Measurements from ENCODE around the gene RAD21L1.
"Not testable (repeated sequence)": the region's sequence is repeated elsewhere in the genome, so short reads cannot be mapped to it uniquely, and the experiment has no call there.

RAD21L1 gene

DNA sequence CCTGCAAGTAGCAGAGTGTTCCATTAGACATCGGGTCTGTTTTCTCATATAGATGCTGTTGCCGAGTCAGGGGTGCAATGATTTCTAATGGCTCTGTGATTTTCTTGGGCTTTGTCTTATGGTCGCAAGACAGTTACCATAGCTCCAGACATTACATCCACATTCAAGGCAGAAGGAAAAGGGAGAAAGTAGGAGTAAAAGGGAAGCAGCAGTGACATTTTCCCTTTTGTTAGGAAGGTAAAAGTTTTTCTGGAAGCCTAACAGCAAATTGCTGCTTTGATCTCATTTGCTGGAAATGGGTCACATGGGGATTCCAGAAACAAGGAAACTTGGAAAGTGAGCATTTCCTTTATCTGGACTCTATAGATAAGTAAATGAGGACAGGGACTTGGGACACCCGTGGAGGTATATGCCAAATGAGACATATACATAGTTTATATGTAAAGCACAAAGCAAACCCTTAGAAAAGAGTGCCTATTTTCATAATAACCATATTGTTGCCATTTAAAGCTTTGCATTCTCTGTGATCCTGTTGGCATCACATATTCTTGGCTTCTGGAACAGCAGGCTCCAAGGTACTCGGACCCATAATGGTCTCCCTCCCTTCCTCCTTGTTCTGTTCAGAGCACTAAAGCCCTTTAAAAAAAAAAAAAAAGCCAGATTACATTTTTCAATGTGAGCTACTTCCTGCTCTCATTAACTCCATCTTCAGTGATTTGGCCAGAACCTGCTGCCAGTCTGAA lies 22.9 kb upstream of the RAD21L1 start, which contains the start of gene C20orf202:
C20orf202 (plus strand) TSS at position 693 of the 743 bp plus-strand sequence. CDS start 132 bp downstream, outside the sequence.
- no peak for DNase-seq

DNA sequence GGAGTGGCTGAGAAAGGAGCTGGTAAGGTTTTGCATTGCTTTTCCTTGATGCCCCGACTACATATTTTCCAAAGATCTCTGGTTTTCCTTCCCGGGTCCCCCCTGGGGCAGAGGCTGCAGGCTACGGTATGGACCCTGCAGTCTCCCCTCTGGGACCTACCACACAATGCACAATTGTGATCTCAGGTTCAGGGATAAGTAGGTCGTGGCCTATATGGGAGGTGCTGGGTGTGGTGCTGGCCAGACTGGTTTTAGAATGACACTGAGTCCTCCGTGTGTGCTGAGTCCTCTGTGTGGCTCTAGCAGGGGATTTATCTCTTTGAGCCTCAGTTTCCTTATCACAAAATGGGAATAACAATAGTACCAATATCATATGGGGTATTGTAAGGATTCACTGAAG lies 22.2 kb upstream of the RAD21L1 start:
- DNase-seq = no peak

DNA sequence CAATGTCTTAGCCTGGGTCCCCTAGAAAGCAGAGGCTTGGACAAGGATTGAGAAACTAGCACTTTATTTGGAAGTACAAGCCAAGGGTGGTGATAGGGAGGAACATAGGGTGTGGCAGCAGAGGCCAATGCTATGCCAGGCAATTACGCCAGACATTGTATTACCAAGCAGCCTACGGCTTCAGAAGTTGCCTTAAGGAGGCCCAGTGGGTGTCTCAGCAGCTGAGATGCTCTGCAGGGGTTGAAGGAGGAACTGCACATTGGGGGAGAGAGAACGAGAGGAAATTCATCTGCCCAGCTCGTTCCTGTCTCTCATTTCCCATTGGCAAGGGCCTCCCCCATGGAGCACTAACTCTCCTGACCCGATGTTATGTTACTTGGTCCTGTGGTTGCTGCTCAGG lies 21.7 kb upstream of the RAD21L1 start:
- DNase-seq = no peak

DNA sequence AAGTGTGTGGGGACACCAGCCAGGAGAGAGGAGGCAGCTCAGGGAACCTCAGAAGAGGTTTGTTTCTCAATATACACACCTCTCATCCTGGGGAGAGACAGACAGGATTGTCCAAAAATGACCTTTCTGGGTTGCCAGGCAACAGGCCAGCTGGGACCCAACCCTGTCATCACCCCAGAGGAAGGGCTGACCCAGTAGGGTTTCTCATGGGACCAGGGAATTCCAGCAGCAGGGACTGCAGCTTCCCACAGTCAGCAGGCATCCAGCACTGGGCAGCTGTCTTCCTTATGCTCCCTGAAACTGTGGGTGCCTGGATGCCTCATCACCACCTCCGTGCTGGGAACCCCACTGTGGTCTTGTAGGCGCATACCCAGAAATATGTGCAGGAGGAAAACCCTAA lies 21.3 kb upstream of the RAD21L1 start:
- DNase-seq = no peak

DNA sequence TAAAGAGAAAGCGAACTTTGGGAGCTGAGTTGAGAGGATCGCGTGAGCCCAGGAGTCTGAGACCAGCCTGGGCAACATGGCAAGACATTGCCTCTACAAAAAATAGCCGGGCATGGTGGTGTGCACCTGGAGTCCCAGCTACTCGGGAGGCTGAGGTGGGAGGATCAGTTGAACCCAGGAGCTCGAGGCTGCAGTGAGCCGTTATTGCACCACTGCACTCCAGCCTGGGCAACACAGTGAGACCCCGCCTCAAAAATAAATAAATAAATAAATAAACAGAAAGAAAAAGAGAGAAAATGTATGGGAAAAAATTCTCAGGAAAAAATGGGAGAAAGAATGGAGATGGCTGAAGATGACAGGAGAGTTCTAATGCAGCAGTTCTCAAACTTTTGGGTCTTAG lies 20.0 kb upstream of the RAD21L1 start:
- no peak for DNase-seq

DNA sequence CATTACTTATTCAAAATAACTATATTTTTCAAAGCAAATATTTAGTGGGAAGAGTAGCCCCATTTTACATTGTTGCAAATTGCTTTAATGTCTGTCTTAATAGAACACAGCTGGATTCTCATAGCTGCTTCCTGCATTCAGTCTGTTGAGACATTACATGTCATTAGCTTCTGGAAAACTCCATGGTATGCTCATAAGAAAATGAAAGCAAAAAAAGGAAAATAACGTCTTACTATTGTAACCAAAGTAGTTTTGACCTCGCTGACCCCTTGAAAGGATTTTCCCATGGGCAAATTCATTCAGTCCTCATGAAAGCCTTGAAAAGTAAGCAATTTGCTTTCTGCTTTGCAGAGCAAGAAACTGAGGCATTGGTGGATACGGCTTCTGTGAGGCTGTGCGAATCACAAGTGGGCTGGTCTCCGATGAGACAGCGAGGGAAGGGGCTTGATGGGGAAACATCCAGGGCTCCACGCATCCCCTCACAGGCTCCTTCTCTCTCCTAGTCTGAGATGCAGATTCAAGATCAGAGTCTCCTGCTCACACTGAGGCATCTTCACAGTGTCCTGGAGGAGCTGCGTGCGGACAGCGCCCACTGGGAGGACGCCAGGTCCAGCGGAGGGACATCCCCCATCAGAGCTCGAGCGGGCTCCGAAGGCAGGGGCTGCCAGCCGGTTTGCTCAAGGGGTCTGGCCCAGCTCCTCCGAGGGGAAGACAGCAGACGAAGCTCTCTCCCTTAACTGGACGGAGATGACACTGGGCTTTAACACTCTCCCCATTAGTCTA lies 19.3 kb upstream of the RAD21L1 start:
- no peak for DNase-seq

DNA sequence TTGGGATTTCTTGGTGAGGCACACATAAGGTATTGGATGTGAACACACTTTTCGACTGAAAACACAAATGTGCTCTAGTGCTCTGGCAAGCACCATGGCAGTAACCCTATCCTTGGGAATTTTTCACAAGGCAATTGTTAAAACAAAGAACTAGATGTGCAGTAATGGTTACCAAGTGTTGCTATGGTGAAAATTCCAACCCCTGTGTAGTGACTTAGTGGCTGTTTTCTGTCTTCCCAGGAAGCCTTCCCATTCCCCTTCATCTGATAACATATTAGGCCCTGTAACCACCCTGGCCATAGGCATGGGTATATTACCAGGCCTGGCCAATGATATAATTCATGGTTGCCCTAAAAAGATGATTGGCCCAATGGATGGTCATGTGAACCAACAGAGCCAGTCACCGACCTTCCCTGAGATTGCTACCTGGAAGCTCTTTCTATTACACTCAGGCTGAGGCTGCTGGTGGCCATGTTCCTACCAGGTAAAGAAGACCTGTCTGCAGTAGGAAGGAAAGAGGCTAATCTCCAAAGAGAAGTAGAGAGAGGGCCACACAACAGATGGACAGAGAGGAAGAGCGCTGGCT lies 18.5 kb upstream of the RAD21L1 start:
- DNase-seq = no peak

DNA sequence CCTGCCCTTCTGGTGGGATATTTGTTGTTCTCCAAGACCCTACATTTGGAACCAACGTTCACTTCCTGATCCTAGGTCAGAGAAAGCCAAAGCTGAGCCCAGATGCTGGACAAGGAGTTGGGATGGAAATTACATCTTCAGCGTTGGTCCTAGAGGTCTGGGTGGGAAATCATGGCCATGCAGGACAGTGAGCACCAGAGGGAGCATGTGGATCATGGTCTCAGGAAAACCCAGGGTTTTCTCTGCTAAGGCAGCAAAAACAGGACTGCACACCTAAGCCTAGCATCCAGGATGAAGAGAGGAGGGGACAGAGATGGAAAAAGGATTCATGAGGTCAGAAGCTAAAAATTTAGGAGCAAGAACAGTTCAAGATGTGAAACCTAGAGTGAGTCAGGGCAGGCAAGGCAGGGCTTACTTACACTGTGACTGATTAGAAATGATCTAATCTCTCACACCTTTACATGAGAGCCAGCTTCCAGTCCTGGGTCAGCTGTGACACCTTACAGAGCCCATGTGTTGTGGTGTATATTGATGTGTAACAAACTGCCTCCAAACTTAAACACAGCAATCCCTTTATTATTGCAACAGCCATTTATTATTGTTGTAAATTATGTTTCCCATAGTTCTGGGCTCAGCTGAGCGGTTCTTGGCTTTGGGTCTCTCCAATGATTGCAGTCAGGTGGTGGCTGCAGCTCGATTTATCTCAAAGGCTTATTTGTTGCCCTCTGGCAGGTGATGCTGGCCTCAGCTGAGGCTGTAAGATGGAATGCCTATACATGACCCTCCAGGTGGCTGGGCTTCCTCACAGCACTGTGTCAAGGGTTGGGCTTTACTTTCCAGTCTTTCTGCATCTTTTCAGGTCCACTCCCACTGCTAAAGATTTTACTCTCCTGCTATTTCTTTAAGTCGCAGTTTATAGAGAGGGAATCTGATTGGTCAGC lies 16.1 kb upstream of the RAD21L1 start:
- no peak for DNase-seq

DNA sequence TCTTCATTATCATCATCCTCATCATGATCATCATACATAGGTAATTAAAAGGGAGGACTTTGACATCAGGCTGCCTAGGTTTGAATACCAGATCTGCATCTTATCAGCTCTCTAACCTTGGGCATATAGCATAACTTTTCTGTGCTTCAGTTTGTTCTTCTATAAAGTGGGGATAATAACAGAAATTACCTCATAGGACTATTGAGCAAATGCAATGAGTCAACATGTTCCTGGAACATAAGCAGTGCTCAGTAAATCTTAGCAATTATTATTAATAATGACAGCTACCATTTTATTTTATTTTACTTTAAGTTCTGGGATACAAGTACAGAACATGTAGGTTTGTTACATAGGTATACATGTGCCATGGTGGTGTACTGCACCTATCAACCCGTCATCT lies 15.3 kb upstream of the RAD21L1 start:
- no peak for DNase-seq

DNA sequence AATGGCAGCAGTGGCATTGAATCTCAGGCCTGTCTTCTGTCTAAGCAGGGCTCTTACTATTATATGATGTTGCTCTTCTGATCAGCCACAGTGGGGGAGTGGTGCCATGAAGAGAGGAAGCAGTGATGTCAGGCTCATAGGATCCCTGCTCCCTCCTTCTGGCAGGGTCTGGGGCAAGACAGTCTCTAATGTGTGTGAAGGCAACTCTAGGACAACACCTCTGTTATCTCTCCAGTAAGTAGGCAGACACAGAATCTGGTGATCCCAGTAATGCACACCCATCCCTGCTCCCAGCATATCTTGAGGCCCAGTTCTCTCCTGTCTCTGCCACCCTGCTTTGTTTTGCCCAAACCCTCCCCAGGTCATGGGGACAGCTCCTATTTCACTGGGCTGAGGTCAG lies 13.8 kb upstream of the RAD21L1 start:
- DNase-seq = no peak

DNA sequence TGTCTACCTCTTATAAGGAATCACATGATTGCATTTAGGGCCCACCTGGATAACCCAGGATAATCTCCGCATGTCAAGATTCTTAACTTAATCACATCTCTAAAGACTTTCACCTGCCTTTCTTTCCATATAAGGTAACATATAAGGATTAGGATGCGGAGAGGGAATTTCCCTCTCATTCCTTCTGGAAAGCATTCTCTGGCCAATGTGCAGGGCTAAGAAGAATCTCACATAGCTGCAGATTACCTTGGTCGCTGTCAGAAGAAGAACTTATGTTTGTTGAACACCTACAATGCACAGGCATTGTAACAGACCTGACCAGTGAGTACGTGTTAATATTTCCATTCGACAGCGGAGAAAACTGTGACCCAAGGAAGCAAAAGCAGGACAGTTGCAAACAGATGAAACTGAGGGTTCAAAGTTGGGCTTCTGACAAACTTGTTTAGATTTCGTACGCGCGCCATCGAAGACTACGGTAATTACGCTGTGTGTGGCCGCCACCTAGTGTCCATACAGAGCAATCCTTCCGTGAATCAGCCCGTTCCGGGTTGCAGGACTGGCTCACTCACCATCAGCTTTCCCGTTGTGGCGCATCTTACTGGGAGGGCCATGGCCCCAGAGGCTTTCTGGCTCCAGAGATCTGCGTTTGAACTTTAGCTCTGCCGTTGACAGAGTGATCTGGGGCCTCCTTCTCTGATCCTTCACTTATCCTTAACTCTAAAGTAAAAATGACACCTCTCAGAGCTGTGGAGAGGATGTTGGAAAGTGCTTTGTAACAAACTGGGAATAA lies 13.0 kb upstream of the RAD21L1 start:
- no peak for DNase-seq

DNA sequence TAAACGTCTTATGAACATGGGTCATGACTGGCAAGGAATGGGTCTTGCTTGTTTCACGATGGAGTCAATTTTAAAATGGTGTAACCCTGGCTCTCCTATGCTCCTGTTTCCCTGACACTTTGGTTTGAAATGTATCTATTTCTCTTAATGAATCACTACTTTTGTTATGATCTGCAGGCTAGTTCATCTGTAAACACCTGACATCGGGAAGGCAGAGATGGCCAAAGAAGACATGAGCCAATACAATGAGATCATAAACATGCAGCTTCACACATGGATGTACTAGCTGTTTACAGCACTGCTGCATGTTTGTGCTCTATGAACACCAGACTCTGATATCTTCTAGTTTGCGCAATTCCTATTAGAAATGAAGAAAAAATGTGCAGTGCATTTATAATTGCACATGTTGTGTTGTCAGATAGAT lies 11.0 kb upstream of the RAD21L1 start:
- no peak for DNase-seq

DNA sequence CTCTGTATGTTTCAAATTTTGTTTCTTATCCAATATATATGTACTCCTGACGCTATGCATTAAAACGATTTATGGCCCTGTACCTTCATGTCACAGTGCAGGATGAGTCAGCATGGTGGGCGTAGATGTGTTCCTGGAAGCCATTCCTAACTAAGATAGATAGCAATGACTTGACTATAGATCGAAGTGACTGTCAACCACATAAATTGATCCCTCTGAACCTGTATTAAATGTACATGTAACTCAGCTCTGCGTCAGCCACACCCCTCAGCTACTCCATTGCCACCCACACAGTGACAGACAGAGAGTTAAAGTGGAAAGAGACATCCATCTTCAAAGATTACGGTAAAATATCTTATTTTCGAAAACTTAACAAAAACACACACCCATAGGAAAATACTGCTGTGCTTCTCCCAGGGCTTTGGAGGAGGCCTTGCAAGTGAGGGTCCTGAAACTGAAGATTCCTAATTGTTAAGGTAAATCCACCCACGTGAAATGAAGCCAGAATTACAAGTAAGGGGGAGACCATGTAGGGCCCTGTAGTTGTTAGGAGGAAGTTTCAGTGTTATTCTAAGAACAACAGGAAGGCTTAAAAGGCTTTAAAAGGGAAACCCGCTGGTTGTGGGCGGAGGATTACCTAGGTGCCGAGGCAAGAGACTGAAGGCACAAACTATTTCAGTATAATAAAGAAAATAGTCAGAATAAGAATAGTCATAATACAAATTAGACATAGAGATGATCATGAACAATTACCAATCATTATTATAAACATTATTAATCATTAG lies 10.3 kb upstream of the RAD21L1 start:
- DNase-seq = no peak

DNA sequence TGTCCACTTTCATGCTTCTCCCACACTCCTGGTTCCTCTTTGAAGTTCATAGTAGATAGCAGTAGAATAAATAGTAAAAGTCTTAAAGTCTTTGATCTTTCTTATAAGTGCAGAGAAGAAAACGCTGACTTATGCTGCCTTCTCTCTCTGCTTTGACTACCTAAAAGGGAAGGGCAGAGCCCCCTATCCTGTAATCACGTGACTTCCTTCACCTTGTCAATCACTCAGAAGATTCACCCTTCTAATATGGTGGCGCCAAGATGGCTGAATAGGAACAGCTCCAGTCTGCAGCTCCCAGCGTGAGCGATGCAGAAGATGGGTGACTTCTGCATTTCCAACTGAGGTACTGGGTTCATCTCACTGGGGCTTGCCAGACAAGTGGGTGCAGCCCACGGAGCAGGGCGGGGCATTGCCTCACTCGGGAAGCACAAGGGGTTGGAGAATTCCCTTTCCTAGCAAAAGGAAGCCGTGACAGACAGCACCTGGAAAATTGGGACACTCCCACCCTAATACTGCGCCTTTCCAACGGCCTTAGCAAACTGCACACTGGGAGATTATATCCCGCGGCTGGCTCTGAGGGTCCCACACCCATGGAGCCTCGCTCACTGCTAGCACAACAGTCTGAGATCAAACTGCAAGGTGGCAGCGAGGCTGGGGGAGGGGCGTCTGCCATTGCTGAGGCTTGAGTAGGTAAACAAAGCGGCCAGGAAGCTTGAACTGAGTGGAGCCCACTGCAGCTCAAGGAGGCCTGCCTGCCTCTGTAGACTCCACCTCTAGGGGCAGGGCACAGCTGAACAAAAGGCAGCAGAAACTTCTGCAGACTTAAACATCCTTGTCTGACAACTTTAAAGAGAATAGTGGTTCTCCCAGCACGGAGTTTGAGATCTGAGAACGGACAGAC lies 9.1 kb upstream of the RAD21L1 start:
- not testable (repeated sequence) for DNase-seq

DNA sequence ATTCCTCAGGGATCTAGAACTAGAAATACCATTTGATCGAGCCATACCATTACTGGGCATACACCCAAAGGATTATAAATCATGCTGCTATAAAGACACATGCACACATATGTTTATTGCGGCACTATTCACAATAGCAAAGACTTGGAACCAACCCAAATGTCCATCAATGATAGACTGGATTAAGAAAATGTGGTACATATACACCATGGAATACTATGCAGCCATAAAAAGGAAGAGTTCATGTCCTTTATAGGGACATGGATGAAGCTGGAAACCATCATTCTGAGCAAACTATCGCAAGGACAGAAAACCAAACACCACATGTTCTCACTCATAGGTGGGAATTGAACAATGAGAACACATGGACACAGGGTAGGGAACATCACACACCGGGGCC lies 3.1 kb upstream of the RAD21L1 start:
- DNase-seq = not testable (repeated sequence)

DNA sequence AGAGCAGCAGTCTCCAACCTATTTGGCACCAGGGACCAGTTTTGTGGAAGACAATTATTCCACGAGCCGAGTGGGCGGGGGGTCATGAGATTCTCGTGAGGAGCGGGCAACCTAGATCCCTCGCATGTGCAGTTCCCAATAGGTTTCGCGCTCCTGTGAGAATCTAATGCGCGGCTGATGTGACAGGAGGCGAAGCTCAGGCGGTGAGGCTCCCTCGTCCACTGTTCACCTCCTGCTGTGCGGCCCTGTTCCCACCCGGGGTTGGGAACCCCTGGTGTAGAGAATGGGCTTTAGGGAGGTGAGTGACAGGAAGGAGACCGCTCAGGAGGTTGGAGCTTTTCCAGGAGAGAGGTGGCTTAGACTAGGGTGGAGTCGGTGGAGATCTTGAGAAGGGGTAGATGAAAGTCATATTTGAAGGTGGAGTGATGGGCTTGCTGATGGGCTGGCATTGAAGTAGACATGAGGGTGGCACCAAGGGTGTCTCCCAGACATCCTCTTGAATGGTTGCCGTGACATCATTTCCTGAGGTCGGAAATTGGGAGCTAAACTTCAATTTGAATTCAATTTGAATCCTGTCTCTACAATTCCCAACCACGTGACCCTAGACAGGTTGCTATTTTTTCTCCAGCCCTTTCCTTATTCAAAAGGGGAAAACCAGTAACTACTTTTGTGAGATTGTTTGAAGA lies 1.5 kb upstream of the RAD21L1 start:
- DNase-seq = no peak

DNA sequence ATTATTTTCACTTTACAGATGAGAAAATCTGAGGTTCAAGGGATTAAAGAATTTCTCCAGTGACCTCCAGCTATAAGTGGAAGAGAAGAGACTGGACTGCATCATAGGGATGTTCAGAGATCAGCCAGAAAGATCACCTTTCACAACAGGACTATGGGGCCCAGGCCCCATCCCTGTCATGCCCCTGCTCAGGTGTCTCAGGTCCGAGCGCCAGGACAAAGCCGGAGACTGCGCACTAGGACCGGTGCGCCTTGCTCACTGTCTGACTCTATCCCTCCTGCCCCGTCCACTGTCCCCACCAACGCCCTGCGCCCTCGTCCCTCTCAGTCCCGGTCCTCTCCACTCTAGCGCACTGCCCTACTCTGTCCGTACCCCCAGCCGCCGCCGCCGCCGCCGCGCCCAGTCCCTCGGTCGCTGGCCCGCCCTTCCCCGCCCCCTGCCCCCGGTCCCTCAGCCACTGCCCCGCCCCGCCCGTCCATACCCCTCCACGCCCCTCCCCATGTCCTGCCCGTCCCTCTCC lies 521 bp upstream of the RAD21L1 start:
- DNase-seq = no peak

DNA sequence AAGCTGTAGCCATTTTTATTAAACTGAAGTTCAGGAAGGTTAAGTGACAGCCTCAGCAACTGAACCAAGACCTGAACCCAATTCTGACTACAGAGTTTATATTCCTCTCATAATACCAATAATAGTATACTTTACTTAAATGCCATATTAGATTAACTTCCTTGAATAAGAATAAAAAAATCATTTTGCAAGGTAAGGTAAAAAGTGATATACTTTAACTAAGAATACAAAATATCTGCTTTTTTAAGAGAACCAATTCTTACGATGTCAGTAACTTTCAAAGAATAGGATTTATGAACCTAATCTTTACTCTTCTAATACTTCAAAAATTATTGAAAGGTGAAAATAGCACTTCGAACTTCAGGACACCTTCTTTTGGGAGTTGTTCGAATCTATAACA lies 3.7 kb downstream of the RAD21L1 start:
- DNase-seq = no peak

Data from NCI-H2081 treated with DMSO at 0.1 percent for 48 hours (cell line).